ENCODE results near the gene CCDC9B. TPM values are rescaled to one million over a fixed set of nuclear protein-coding genes. Genes with fewer than 3 reads are reported as not detected.

The CCDC9B gene
- total and polyA plus RNA-seq, 9 donors, result 1.8 to 22.2 (median 7.3) TPM

GRCh38 chr15:40322531-40323238, 18.1 kb downstream of the CCDC9B start:
- Histone ChIP-seq H3K27me3 (no peaks in the 10 kb centered on the region), H3K36me3 (no peaks in the 10 kb centered on the region), H3K27ac (peak overlapping the region in 1 of 2 donors; percentile 57), H3K9me3 (no peaks in the 10 kb centered on the region), H3K4me3 (peak overlapping the region; percentile 80), H3K4me1 (ENCODE audit: insufficient read depth) (peaks cover 6% of the 10 kb centered on the region)
- DNase-seq, result peak; percentile 39 to 68 (median 60)
- intact Hi-C loops (cut with DNase I), result loop anchor here in 1 of 4 donors (5.0 kb wide), 1 partner anchor 35 kb away; the partner anchor contains the start of gene DISP2
- TF ChIP-seq POLR2A (IDR thresholded peaks at IDR 0.05), result no peak
- TF ChIP-seq, protein P1, sequence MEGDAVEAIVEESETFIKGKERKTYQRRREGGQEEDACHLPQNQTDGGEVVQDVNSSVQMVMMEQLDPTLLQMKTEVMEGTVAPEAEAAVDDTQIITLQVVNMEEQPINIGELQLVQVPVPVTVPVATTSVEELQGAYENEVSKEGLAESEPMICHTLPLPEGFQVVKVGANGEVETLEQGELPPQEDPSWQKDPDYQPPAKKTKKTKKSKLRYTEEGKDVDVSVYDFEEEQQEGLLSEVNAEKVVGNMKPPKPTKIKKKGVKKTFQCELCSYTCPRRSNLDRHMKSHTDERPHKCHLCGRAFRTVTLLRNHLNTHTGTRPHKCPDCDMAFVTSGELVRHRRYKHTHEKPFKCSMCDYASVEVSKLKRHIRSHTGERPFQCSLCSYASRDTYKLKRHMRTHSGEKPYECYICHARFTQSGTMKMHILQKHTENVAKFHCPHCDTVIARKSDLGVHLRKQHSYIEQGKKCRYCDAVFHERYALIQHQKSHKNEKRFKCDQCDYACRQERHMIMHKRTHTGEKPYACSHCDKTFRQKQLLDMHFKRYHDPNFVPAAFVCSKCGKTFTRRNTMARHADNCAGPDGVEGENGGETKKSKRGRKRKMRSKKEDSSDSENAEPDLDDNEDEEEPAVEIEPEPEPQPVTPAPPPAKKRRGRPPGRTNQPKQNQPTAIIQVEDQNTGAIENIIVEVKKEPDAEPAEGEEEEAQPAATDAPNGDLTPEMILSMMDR (IDR thresholded peaks at IDR 0.05), result no peak
- no peak for TF ChIP-seq EP300 (IDR thresholded peaks at IDR 0.05)
- WGBS, 3 donors, result 44 to 48% (median 47%) methylated on average over 26 of the region's 26 CpGs

GRCh38 chr15:40320931-40321371, 19.8 kb downstream of the CCDC9B start:
- TF ChIP-seq, protein P1 (IDR thresholded peaks at IDR 0.05), result peak; percentile 70 to 74 (median 73)
- TF ChIP-seq EP300 (IDR thresholded peaks at IDR 0.05) (no peak), POLR2A (IDR thresholded peaks at IDR 0.05) (no peak)
- Histone ChIP-seq H3K27ac (no peak overlapping the region), H3K4me1 (ENCODE audit: insufficient read depth) (peaks cover 4% of the 10 kb centered on the region), H3K27me3 (no peaks in the 10 kb centered on the region), H3K36me3 (no peaks in the 10 kb centered on the region), H3K4me3 (no peak overlapping the region), H3K9me3 (no peaks in the 10 kb centered on the region)
- DNase-seq, result peak in 3 of 5 donors; percentile 35 to 65 (median 41)
- intact Hi-C loops (cut with DNase I), result loop anchor here in 1 of 4 donors (2.0 to 5.0 kb wide), 2 partner anchors 36 to 100 kb away; partner anchors contain the start of gene DISP2
- 1 to 6% (median 3%) methylated on average over 2 of the region's 2 CpGs for WGBS, 3 donors

DNA sequence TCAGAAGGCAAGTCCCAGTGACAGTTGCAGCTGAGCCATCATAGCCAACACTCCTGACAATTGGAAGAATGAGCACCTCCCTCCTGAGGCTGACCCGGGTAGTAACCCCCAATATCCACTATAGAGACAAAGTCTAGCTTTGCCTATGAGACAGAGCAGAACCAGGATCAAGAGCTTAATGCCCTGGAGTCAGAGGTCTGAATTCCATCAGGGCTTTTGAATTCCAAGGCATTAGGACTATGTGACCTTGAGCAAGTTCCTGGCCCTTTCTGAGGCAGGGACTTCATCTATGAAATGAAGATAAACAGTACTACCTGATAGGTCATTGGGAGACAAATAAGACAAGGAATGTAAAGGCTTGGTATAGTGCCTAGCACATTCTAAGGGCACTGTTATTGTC, 20.3 kb downstream of the CCDC9B start:
- Histone ChIP-seq H3K36me3 (no peaks in the 10 kb centered on the region), H3K27me3 (no peaks in the 10 kb centered on the region), H3K4me1 (ENCODE audit: insufficient read depth) (peaks cover 4% of the 10 kb centered on the region), H3K27ac (no peak overlapping the region), H3K9me3 (no peaks in the 10 kb centered on the region), H3K4me3 (no peak overlapping the region)
- DNase-seq, result peak in 1 of 5 donors; percentile 13
- TF ChIP-seq, protein P1 (IDR thresholded peaks at IDR 0.05), result no peak
- TF ChIP-seq POLR2A (IDR thresholded peaks at IDR 0.05), result no peak
- no peak for TF ChIP-seq EP300 (IDR thresholded peaks at IDR 0.05)
- intact Hi-C loops (cut with DNase I), result loop anchor here in 1 of 4 donors (2.0 to 5.0 kb wide), 2 partner anchors 37 to 100 kb away; partner anchors contain the start of gene DISP2
- WGBS, 3 donors, result 90 to 100% (median 93%) methylated on average over 1 of the region's 1 CpG

GRCh38 chr15:40317580-40317979, 23.2 kb downstream of the CCDC9B start:
- no peaks in the 10 kb centered on the region for H3K9me3 ChIP-seq
- intact Hi-C loops (cut with DNase I), result no loop called here
- H3K27ac ChIP-seq, result no peak overlapping the region
- no peaks in the 10 kb centered on the region for H3K27me3 ChIP-seq
- H3K4me3 ChIP-seq, result no peak overlapping the region
- WGBS, 3 donors, result 76 to 77% (median 76%) methylated on average over 4 of the region's 4 CpGs
- H3K4me1 ChIP-seq (ENCODE audit: insufficient read depth), result no peaks in the 10 kb centered on the region
- no peaks in the 10 kb centered on the region for H3K36me3 ChIP-seq
- DNase-seq, result no peak
- no peak for TF ChIP-seq EP300 (IDR thresholded peaks at IDR 0.05)
- TF ChIP-seq, protein P1 (IDR thresholded peaks at IDR 0.05), result no peak
- TF ChIP-seq POLR2A (IDR thresholded peaks at IDR 0.05), result no peak
